ENCODE data around the gene MARCO. TPM values are rescaled to one million over a fixed set of nuclear protein-coding genes. Genes with fewer than 3 reads are reported as not detected.

MARCO gene
- total RNA-seq, 1 experiment from 2014 or later = 0.54 TPM

GRCh38 chr2:118925476-118925875 is 16.5 kb upstream of the MARCO start:
- Histone ChIP-seq H2AFZ (ENCODE audit: low read depth, low read length, poor library complexity, severe bottlenecking) (no peak overlapping the region), H3K9ac (ENCODE audit: low read length) (no peak overlapping the region), H3K9me2 (ENCODE audit: insufficient read depth) (no peaks in the 10 kb centered on the region), H3K9me3 (ENCODE audit: control insufficient read depth in 1 of 2, insufficient read depth in 1 of 2, low read depth in 1 of 2, low read length in 2 of 2) (no peaks in the 10 kb centered on the region), H3K4me3 (replicated peaks in 1 of 2; ENCODE audit: low read depth in 1 of 2, low read length in 2 of 2) (no peak overlapping the region), H3K4me1 (ENCODE audit: control insufficient read depth in 1 of 2, insufficient read depth in 2 of 2, low read length in 2 of 2) (no peaks in the 10 kb centered on the region), H3K79me2 (ENCODE audit: insufficient read depth, low read length) (no peaks in the 10 kb centered on the region), H4K20me1 (ENCODE audit: insufficient read depth) (no peaks in the 10 kb centered on the region; the same call in 1 of the 2 replicates), H3K27ac (ENCODE audit: low read depth, low read length) (no peak overlapping the region), H3K4me2 (ENCODE audit: low read length) (no peak overlapping the region), H3K27me3 (ENCODE audit: insufficient read depth, low read length) (peaks cover 45% of the 10 kb centered on the region), H3K36me3 (ENCODE audit: control insufficient read depth in 1 of 2, insufficient read depth in 2 of 2, low read length in 2 of 2) (no peaks in the 10 kb centered on the region)
- ATAC-seq = no peak
- CTCF ChIA-PET = no interaction called here
- POLR2A ChIA-PET = no interaction called here
- no TSS peak for BruUV-seq (replicated peaks)
- RAD21 ChIA-PET (ENCODE audit: low non-redundant PET in 1 of 2, low total read pairs in 2 of 2, uncharacterized antibody in 2 of 2, unreplicated experiment in 2 of 2) = no interaction called here
- intact Hi-C loops (cut with micrococcal nuclease) = no loop called here
- TF ChIP-seq, protein P1, sequence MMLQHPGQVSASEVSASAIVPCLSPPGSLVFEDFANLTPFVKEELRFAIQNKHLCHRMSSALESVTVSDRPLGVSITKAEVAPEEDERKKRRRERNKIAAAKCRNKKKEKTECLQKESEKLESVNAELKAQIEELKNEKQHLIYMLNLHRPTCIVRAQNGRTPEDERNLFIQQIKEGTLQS (IDR thresholded peaks at IDR 0.05) = no peak
- DNase-seq (ENCODE audit: low read depth, low spot score) = no peak

DNA sequence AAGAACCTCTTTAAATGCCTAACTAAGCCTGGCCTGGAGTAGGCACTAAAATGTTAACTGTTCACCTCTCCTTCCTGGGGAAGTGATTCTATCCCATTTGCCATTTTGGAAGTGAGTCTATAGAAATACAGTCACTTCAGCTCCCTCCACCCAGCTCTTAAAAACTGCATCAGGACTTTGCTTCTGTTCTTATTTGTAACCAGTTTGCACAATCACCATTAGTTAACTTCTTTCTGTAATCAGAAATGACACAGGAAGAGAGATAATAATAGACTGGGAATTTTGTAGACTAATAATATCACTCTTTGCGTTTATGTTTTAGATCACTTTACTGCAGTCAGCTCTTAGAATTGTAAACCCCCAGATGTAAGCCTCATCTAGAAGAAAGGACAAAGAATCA is 16.0 kb upstream of the MARCO start:
- ChIA-PET POLR2A (no interaction called here), CTCF (no interaction called here), RAD21 (ENCODE audit: low non-redundant PET in 1 of 2, low total read pairs in 2 of 2, uncharacterized antibody in 2 of 2, unreplicated experiment in 2 of 2) (no interaction called here)
- H3K4me1 ChIP-seq (ENCODE audit: control insufficient read depth in 1 of 2, insufficient read depth in 2 of 2, low read length in 2 of 2) = no peaks in the 10 kb centered on the region
- H2AFZ ChIP-seq (ENCODE audit: low read depth, low read length, poor library complexity, severe bottlenecking) = no peak overlapping the region
- H3K4me2 ChIP-seq (ENCODE audit: low read length) = no peak overlapping the region
- no peak overlapping the region for H3K9ac ChIP-seq (ENCODE audit: low read length)
- H3K79me2 ChIP-seq (ENCODE audit: insufficient read depth, low read length) = no peaks in the 10 kb centered on the region
- no peak for DNase-seq (ENCODE audit: low read depth, low spot score)
- H3K27ac ChIP-seq (ENCODE audit: low read depth, low read length) = no peak overlapping the region
- peaks cover 43% of the 10 kb centered on the region for H3K27me3 ChIP-seq (ENCODE audit: insufficient read depth, low read length)
- no peaks in the 10 kb centered on the region for H3K9me2 ChIP-seq (ENCODE audit: insufficient read depth)
- no peak for ATAC-seq
- BruUV-seq (replicated peaks) = no TSS peak
- no peaks in the 10 kb centered on the region; the same call in 1 of the 2 replicates for H4K20me1 ChIP-seq (ENCODE audit: insufficient read depth)
- TF ChIP-seq POLR2AphosphoS5 (IDR thresholded peaks at IDR 0.05; ENCODE audit: low read depth, low read length) (no peak), TCF7L2 (IDR thresholded peaks at IDR 0.05; ENCODE audit: borderline replicate concordance, extremely low read depth, insufficient read depth, insufficient read length) (no peak)
- TF ChIP-seq, protein P1 (IDR thresholded peaks at IDR 0.05) = no peak
- no peak overlapping the region for H3K4me3 ChIP-seq (replicated peaks in 1 of 2; ENCODE audit: low read depth in 1 of 2, low read length in 2 of 2)
- no peaks in the 10 kb centered on the region for H3K9me3 ChIP-seq (ENCODE audit: control insufficient read depth in 1 of 2, insufficient read depth in 1 of 2, low read depth in 1 of 2, low read length in 2 of 2)
- H3K36me3 ChIP-seq (ENCODE audit: control insufficient read depth in 1 of 2, insufficient read depth in 2 of 2, low read length in 2 of 2) = no peaks in the 10 kb centered on the region
- intact Hi-C loops (cut with micrococcal nuclease) = no loop called here

All from HCT116 (cell line).